GM19351 (cell line): ENCODE data around the gene LANCL2.

ENCODE experiments used
- ATAC-seq: cut with Tn5 transposase; IDR thresholded peaks from one replicate; pipeline ENCODE4 v1.9.1; 2021; ENCODE audit warnings: mild to moderate bottlenecking, moderate library complexity; ENCODE audit not compliant: unreplicated experiment

Gene LANCL2

DNA sequence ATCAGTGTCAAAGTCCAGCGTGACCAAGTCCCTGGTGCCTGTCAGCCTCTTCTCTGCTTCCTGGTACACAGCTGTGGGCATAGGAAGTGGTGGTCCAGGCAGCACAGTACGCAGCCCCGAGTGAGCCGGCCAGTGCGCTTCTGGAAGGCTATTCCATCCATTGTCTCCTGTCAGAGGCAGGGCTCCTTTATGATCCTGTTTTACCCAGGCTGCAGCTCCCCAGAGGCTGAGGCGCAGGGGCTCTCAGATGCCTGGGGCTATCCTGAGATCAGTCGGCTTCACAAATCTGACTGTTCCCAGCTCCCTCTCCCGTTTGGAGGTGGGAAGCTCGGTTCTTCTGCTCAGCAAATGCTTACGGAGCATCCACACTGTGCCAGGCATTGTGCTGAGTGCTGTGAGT, 70.3 kb downstream of the LANCL2 start:
- no peak for ATAC-seq

DNA sequence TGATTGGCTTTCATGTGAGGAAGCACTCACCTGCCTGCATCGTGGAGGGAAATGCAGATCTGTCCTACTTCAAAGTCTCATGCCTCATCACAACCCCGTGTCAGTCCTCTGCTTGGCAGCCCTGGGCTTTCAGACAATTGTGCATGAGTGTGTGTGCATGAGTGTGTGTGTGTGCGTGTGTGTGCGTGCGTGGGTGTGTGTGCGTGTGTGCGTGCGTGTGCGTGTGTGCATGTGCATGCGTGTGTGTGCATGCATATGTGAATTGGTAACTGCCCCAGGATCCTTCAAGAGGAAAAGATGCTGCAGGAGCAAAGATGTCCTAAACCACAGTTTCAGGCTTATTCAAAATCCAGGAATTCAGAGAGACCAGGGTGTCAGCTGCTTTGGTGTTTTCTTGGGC, 71.3 kb downstream of the LANCL2 start:
- no peak for ATAC-seq

DNA sequence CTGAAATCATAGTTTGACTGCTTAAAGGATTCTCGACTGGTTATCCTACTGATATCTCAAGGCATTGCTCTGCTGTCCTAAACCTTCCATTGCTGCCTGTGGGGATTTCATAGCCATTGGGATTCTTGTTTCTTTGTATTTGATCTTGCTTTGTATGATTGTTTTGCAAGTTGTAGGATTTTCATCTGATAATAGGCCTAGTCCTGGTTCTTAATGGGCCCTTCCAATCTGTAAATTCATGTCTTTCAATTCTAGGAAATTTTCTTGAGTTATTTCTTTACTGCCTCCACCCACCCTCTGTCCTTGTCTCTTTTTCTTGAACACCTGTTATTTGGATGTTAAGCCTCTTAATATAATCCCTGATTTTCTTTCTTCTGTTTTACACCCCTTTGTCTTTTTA, 72.2 kb downstream of the LANCL2 start:
- no peak for ATAC-seq

DNA sequence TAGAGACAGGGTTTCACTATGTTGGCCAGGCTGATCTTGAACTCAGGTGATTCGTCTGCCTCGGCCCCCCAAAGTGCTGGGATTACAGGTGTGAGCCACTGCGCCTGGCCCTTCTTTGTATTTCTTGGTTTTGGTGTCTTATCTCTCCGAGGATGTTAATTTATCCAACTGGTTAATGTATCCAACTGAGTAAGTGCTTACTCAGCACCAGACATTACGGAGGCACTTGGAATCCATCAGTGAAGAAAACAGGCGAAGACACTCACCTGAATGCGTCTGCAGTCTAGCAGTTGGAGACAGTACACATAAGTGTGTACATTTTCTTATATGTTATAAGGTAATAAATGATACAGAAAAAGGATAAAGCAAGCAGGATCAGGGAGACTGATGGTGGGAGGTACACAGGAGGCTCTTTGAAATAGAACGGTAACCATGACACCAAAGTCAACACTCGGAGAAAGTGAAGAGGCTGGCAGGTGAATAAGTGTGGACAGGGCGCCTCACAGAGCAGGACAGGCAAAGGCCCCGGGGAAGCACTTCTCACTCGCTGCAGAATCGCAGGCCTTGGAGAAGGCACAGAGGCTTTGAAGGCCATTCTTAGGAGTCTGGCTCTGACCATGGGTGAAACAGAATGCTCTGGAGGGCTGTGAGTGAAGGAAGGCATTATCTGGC, 73.1 kb downstream of the LANCL2 start:
- no peak for ATAC-seq

DNA sequence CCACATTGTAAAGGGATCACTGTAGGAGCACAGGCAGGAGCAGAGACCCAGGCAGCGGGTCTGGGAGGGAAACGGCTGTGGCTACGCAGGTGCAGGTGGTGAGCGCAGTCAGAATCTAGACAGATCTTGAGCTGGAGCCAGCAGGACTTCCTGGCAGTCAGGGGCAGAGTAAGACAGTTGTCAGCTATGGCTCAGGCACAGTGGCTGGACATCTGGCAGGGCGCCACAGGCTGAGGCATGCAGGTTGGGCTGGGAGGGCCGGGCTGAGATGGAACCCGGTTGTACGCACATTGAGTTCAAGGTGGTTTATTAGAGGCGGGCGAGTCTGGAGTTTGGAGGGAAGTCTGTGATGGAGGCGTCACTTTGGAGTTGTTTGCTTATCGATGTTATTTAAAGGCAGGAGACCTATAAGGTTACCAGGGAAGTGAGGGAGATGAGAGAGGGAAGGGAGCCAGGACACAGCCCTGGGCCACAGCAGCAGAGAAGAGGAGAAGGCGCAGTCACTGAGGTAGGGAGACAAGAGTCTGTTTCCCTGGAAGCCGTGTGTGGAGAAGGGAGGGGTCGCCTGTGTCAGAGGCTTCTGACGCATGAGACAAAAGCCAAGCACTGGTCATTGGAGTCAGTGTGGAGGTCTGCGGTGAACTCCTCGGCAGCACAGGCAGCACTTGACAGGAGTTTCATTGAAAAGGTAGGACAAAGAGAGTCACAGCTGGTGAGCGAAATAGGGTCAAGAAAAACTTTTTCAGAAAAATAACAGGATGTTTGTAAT, 73.8 kb downstream of the LANCL2 start:
- ATAC-seq, result no peak

DNA sequence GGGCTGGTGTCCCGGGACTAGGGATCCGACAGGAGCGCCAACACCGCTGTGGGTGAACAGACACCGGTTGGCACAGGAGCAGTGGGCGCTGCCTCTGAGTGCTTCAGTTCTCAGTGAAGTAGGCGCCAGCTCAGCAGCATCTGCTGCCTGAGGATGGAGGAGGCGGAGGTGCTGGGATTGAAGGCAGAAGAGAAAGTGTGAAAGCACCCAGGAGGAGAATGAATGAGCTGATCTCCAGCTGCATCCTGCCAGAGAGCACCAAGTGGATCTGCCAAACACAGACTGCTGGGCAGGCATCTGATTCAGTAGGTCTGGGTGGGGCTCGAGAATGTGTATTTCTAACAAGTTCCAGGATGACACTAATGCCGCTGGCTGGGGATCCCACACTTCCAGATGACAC, 74.5 kb downstream of the LANCL2 start:
- no peak for ATAC-seq

DNA sequence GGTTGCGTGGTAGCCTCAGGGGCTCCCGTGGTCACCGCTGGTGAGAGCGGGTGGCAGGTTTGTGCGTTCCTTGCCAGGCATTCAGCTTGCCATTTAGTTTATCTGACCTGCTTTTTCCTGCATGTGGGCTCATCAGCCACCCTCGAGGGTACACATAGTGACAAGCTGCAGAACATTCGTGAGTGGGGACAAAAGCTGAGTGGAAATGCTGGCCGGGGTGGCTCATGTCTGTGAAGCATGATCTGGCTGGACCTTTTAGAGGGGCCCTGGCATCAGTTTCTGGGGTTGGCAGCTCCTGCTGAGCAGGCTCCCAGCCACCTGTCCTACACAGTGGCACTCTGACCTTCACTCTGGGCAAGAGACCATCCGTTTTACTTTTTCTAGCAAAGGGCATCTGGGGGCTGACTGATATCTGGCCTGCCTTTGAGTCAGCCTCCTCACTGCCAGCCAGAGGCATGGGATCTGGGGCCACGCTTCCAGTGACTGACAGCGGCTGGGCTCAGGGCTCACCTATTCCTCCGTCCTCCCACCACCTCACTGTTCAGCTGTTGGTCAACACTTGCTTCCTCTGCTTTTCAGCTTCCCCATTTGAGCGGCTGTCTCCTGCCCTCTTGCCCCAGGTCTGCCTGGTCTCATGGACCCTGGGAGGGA, 75.0 kb downstream of the LANCL2 start:
- ATAC-seq, result no peak

DNA sequence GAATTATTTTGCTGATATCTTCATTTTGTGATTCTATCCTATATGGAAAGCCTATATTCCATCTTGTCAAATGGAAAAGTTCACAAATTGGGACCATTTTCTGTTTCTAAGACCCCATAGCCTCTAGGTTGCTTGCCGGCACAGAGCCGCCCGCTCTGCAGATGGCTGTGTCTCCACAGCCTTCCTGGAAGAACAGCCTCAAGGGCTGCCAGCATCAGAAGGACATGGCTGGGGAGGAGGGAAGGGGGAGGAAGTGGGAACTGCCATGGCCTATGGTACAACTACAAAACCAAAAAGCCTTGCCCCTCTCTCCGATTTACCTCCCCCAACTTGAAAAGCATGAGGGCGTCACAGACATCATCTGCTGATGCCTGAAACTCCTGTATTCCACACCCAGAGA, 75.9 kb downstream of the LANCL2 start:
- no peak for ATAC-seq

DNA sequence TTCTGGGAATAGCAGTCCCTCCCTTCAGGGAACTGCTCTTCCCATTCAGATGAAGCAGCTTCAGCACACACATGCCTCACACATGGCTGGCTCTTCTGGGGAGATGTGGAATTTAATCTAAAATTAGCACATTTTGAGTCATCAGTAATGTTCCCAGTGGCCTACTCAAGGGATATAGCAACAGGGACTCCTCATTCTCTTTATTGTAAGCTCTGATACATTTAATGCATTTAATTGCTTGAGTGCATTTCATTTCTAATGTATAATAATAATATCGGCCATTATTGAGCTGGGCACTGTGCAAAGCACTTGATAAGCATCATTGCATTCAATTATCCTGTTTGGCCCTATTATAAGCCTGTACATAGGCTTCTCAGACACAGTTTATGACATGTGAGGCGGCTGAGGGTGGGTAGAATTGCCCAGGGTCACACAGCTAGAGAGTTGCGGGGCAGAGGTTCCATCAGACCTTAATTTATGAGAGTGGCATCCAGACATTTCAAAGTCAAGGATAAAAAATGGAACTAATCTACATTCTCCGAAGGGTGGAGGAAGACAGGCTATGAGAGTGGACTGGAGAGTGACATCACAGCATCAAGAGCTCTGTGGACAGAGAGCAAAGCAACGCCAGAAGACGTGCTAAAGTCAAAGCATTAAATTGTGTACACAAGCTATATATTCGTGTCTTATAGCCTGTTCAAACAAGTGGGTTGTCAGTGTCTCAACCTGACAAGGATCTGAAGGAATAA, 76.8 kb downstream of the LANCL2 start:
- no peak for ATAC-seq

DNA sequence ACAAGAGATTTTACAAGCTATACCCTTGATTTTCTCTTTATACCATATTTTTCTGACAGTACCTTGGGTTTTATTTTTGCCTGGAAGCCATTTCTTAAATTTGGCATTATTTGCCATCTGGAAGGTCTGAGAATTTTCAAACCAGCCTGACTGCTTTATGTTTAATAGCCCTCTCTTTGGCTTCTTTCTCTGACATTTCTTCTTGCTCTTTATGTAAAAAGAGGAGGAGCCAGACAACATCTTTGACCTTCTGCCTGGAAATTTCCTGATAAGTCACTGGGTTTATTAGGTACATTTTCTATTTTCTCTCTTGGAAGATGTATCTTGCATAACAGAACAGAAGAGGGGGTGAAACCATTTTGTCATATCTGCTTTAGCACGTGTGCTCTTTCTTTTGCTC, 79.6 kb downstream of the LANCL2 start:
- no peak for ATAC-seq

DNA sequence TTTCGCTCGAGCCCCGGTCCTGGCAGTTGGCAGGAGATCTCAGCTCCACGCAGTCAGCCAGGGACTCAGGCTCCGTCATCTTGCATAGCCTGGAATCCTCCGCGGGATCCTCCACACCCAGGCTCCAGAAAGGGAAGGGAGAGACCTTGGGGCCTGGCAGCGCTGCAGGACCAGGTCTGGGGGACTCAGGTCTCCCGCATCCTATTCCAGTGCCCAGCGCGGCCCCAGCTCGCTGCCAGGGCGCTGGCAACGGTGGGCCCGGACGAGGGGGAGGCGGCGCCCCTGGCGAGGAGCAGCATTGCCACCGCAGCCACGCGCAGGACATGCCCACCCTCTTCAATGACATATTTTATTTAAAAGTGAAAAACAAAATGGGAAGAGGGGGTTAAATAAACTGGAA, 83.4 kb downstream of the LANCL2 start:
- ATAC-seq, result no peak

DNA sequence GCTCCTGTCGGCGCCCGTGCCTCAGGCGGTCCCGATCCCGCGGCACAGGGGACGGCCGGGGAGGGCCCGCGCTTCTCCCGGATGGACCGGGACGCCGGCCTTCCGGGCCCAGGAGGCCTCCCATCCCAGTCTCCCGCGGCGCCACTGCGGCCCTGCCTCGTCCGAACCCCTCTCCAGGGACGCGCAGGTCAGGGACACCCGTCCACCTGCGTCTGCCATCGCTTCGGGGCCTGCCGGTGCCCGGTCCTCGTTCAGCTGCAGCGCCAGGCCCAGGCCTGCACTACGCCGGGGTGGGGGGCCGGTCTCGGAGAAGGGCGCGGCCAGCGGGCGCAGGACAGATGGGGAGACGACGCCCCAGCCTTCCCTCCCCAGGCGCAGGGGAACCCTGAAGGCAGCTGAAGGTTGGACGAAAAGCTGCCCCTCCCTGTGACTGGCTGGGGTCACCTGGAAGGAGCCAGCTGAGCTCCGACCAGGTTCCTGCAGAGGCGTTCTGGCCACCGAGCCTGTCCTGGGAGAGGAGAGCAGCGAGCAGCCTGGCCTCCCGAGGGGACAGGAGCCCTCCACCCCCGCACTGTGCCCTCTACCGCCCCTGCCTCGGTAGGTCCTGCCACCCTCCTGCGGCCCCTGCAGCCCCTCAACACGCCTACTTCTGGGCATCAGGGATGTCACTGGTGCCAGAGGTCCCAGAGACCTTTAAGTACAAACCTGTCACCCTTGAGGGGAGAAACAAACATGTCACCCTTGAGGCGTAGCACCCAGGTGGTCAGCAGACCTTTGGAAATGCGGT, 84.3 kb downstream of the LANCL2 start:
- ATAC-seq, result no peak

DNA sequence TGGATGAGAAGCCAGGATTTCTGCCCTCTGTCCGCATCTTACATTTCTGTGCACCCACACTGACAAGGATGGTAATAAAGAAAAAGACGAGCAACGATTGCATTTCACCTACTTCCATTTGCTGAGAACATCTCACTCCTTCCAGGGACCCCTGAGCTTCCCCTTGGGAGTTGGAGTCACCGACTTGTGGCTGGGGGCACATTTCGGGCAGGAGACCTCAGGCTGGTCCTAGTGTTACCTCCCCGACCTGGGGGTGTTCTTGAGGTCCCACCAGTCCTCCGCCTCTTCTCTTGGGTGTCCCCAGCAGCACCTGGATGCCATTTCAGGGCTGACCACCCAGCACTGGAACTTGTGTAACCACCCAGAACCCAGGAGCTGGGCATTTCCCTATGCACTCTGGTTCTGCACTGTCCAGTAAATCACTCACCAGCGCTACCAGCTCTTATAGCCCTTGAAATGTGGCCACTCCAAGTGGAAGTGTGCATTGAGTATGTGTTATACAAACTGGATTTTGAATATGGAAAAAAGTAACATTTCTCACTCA, 84.9 kb downstream of the LANCL2 start:
- ATAC-seq, result no peak

DNA sequence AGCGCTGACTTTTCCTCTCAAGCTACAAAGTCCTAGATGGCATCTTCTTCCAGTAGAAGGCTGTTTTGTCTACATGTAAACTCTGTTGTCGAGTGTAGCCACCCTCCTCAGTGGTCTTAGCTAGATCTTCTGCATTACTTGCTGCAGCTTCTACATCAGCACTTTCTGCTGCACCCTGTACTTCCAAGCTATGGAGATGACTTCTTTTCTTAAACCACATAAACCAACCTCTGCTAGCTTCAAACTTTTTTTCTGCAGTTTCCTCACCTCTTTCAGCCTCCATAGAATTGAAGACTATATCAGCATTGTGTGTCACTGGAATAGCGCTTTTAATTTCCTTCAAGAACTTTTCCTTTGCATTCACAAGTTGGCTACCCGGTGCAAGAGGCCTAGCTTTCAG, 87.8 kb downstream of the LANCL2 start:
- ATAC-seq, result no peak

DNA sequence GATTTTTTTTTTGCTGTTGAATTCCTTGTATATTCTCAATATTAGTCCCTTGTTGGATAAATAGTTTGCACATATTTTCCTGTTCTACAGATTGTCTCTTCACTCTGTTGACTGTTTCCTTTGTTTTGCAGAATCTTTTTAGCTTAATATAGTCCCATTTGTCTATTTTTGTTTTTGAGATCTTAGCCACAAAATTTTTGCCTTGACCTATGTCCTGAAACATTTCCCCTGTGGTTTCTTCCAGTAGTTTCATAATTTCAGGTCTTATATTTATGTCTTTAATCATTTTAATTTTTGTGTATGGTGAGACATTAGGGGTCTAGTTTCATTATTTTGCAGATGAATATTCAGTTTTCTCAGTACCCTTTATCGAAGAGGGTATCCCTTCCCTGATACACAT, 92.7 kb downstream of the LANCL2 start:
- ATAC-seq, result no peak

DNA sequence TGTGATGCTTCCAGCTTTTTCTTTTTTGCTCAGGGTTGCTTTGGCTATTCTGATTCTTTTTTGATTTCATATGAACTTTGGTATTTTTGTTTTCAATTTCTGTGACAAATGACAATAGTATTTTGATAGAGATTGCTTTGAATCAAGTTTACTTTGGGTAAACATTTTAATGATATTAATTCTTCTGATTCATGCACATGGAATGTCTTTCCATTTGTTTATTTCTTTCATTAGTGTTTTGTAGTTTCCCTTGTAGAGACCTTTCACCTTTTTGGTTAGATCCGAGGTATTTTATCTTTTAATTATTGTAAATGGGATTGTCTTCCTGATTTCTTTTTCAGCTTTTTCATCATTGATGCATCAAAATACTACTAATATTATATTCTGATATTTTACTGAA, 93.2 kb downstream of the LANCL2 start:
- ATAC-seq, result no peak

DNA sequence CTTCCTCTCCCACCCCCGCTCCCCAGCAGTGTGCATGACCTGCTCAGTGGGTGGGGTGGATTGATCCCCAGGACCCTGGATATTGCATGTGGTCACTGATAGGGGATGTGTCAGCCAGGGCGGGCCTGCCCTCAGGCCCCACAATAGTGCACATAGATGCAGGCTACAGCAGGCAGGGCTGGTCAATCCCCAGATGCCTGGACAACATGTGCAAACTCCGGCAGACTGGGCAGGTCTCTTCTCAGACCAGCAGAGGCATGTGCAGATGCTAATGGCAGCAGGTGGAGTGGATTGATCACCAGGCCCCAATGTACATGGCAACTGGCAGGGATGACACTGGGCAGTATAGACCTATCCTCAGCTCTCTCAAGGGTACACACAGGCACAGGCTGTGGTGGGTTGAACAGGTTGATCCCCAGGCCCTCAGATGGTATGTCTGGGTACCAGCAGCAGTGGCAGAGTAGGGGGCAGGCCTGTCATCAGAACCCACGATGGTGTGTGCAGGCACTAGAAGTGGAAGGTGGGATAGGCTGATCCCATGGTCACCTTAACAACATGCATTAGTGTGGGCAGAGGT, 98.6 kb downstream of the LANCL2 start:
- no peak for ATAC-seq

DNA sequence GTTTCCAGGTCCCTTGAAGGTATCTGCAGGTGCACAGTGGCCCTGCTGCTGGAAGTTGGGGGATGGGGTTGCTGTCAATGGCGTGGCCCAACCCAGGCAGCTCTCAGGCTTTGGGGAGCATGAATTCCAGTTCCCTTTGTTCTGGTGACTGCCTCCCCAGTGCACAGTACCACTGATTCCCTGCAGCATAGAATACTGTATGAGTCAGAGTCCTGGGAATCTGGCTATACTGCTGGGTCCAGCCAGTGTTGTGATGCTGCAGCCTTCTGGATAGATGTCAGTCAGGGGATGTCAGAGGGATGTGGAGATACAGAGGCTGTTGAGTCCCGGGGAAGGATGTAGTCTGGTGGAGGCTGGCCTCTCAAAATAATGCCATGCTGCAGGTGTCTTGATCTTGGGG, 99.3 kb downstream of the LANCL2 start:
- ATAC-seq, result no peak

DNA sequence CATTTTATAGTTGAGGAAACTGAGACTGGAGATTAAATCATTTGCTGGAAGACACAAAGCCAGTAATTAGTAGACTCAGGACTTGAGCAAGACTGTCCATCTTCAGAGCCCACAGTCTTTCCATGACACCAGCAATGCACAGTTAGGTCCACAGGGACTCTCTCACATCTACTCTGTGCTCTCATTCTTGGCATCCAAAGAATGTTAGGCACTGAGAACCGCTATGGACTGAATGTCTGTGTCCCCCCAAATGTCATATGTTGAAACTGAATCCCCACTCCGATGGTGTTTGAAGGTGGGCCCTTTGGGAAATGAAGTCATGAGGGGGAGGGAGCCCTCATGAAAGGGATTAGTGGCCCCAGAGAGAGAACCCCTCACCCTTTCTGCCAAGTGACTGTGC, 100.6 kb downstream of the LANCL2 start:
- ATAC-seq, result no peak

DNA sequence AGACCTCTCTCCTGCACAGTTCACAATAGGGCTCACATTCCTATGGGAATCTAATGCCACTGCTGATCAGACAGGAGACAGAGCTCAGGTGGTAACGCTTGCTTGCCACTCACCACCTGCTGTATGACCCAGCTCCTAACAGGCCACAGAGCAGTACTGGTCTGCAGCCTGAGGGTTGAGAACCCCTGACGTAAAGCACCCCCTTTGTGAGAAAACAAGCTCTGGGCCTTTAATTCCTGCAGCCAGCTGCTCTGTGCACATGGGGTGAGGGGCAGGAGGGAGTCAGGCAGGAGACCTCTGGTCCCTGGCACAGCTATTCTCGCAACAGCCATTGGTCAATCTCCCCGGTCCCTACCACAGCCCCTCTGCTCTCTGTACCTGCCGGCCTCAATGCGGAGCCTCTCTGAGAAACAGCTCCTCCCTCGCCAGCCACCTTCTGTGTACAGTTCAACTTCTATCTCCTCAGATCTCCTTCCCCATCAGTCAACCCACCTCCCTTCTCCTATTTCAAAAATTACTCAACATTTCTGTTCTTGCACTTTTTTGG, 102.0 kb downstream of the LANCL2 start:
- no peak for ATAC-seq
